Neural cell (in vitro differentiated cells): ENCODE measurements around the gene MDM2. TPM values are rescaled to one million over a fixed set of nuclear protein-coding genes. Genes with fewer than 3 reads are reported as not detected.

Experiments used
- H2AFZ ChIP-seq: fragments of 200-600, 300-800 bp; sonication (generic), shearing (Covaris generic); 2 replicates; pipeline ENCODE4 v1.6.0; 2014; ENCODE audit warnings: low read depth, mild to moderate bottlenecking, antibody characterized with exemption, low read length, moderate library complexity
- H3F3A ChIP-seq: fragments of 200-600 bp; shearing (Covaris generic); 2 replicates; pipeline ENCODE4 v1.6.1; 2016; ENCODE audit warnings: mild to moderate bottlenecking, moderate library complexity, mixed read lengths, antibody characterized with exemption, low read length; ENCODE audit not compliant: insufficient read depth, poor library complexity, severe bottlenecking
- H3K27ac ChIP-seq: fragments of 200-600, 300-800 bp; sonication (generic), shearing (Covaris generic); 2 replicates; pipeline ENCODE4 v1.5.1; 2014; ENCODE audit warnings: mild to moderate bottlenecking, low read length, moderate library complexity
- H3K27me3 ChIP-seq: fragments of 300-800, 200-600 bp; sonication (generic), shearing (Covaris generic); 2 replicates; pipeline ENCODE4 v1.6.0; 2014; ENCODE audit warnings: mild to moderate bottlenecking, low read depth, low read length, moderate library complexity; ENCODE audit not compliant: insufficient read depth
- H3K36me3 ChIP-seq: fragments of 300-800, 200-600 bp; sonication (generic), shearing (Covaris generic); 2 replicates; pipeline ENCODE4 v1.5.1; 2014; ENCODE audit warnings: mild to moderate bottlenecking, antibody characterized with exemption, low read length, moderate library complexity; ENCODE audit not compliant: insufficient read depth
- H3K4me2 ChIP-seq: fragments of 300-800, 200-600 bp; sonication (generic), shearing (Covaris generic); 2 replicates; pipeline ENCODE4 v1.6.0; 2014; ENCODE audit warnings: mild to moderate bottlenecking, low read length
- H3K4me3 ChIP-seq: fragments of 300-800, 200-600 bp; sonication (generic), shearing (Covaris generic); 2 replicates; pipeline ENCODE4 v1.5.1; 2014; ENCODE audit warnings: mild to moderate bottlenecking, low read length, moderate library complexity
- H3K79me2 ChIP-seq: fragments of 200-600 bp; shearing (Covaris generic); replicated peaks from 2 replicates; pipeline ENCODE4 v1.6.0; 2014; ENCODE audit warnings: mild to moderate bottlenecking, low read length, moderate library complexity; ENCODE audit not compliant: insufficient read depth
- H3K9ac ChIP-seq: fragments of 300-800, 200-600 bp; sonication (generic), shearing (Covaris generic); 2 replicates; pipeline ENCODE4 v1.6.1; 2016; ENCODE audit warnings: mild to moderate bottlenecking, low read length, mixed read lengths
- H3K9me2 ChIP-seq: fragments of 200-600 bp; shearing (Covaris generic); 2 replicates; pipeline ENCODE4 v1.6.1; 2016; ENCODE audit warnings: mild to moderate bottlenecking, low read length, mixed read lengths; ENCODE audit not compliant: insufficient read depth
- H3K9me3 ChIP-seq: fragments of 200-600, 300-800 bp; sonication (generic), shearing (Covaris generic); 2 replicates; pipeline ENCODE4 v1.6.1; 2016; ENCODE audit warnings: mild to moderate bottlenecking, mixed run types, low read length, moderate library complexity, mixed read lengths
- H4K20me1 ChIP-seq: fragments of 200-600 bp; shearing (Covaris generic); 2 replicates; pipeline ENCODE4 v1.6.1; 2016; ENCODE audit warnings: mild to moderate bottlenecking, mixed run types; ENCODE audit not compliant: insufficient read depth
- EP300 ChIP-seq: fragments of 450-650 bp; conservative IDR thresholded peaks from 2 replicates; pipeline ENCODE4 v1.6.1; 2014; ENCODE audit warnings: antibody characterized with exemption, mild to moderate bottlenecking, moderate library complexity; ENCODE audit not compliant: poor library complexity, severe bottlenecking
- EZH2 ChIP-seq: fragments of 200-600, 300-800 bp; shearing (Covaris generic), sonication (generic); IDR thresholded peaks from 2 replicates; pipeline ENCODE4 v1.6.1; 2014; ENCODE audit warnings: antibody characterized with exemption, low read length, borderline replicate concordance, mild to moderate bottlenecking; ENCODE audit not compliant: insufficient read depth, poor library complexity, severe bottlenecking
- MXI1 ChIP-seq: fragments of 450-650 bp; conservative IDR thresholded peaks from 2 replicates; pipeline ENCODE4 v1.6.1; 2014; ENCODE audit warnings: antibody characterized with exemption, mild to moderate bottlenecking; ENCODE audit not compliant: poor library complexity, severe bottlenecking
- POLR2AphosphoS5 ChIP-seq: IDR thresholded peaks from 2 replicates; pipeline ENCODE4 v1.6.1; 2012
- RAD21 ChIP-seq: fragments of 450-650 bp; conservative IDR thresholded peaks from 2 replicates; pipeline ENCODE4 v1.6.1; 2014; ENCODE audit warnings: antibody characterized with exemption, mild to moderate bottlenecking, moderate library complexity
- SMC3 ChIP-seq: fragments of 450-650 bp; conservative IDR thresholded peaks from 2 replicates; pipeline ENCODE4 v1.6.1; 2014; ENCODE audit warnings: antibody characterized with exemption, mild to moderate bottlenecking, moderate library complexity; ENCODE audit not compliant: poor library complexity
- TAF1 ChIP-seq: IDR thresholded peaks from 2 replicates; pipeline ENCODE4 v1.6.1; 2012; ENCODE audit warnings: low read depth
- polyA plus RNA-seq: library from polyadenylated mRNA; depleted of rRNA; stranded (reverse); fragments of >200 nt; gene quantifications from 2 replicates; pipeline ENCODE4 v1.2.3, GENCODE V29; 2014
- TF ChIP-seq, protein P1 (sequence below): IDR thresholded peaks from 2 replicates; pipeline ENCODE4 v1.6.1; 2012; ENCODE audit warnings: borderline replicate concordance
- TF ChIP-seq, protein P2 (sequence below): fragments of 450-650 bp; IDR thresholded peaks from 2 replicates; pipeline ENCODE4 v1.5.1; 2014; ENCODE audit warnings: antibody characterized with exemption, mild to moderate bottlenecking, moderate library complexity; ENCODE audit not compliant: poor library complexity, severe bottlenecking

Gene MDM2
- polyA plus RNA-seq, 1 donor from 2014 or later = 37.5 TPM

DNA sequence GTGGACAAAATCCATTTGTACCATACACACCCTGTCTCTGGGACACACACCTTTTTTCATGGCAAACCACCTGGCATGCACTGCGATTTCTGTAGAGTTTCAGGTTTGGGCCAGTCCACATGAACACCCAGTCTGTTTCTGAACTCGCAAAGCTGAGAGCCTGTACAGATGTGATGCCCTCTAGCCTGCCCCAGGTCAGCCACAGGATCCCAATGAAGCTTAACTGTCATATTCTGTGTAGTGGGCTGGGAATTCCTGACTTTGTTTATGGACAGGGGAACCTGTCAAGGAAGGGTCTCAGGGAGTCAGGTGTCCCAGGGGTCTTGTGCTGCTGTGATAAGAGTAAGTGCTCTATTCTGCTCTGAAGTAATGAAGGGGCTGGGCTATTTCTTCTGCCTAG is 85.2 kb downstream of the MDM2 start:
- Histone ChIP-seq H3K9me2 (no peaks in the 10 kb centered on the region), H3K9me3 (no peaks in the 10 kb centered on the region), H3K79me2 (no peaks in the 10 kb centered on the region), H3F3A (no peaks in the 10 kb centered on the region), H4K20me1 (no peaks in the 10 kb centered on the region), H3K4me3 (no peak overlapping the region), H2AFZ (no peak overlapping the region), H3K27me3 (no peaks in the 10 kb centered on the region), H3K4me2 (no peak overlapping the region), H3K36me3 (no peaks in the 10 kb centered on the region), H3K27ac (no peak overlapping the region), H3K9ac (no peak overlapping the region)
- TF ChIP-seq MXI1 (no peak), EZH2 (no peak), RAD21 (no peak), EP300 (no peak), POLR2AphosphoS5 (no peak), SMC3 (no peak), TAF1 (no peak)
- TF ChIP-seq, protein P1, sequence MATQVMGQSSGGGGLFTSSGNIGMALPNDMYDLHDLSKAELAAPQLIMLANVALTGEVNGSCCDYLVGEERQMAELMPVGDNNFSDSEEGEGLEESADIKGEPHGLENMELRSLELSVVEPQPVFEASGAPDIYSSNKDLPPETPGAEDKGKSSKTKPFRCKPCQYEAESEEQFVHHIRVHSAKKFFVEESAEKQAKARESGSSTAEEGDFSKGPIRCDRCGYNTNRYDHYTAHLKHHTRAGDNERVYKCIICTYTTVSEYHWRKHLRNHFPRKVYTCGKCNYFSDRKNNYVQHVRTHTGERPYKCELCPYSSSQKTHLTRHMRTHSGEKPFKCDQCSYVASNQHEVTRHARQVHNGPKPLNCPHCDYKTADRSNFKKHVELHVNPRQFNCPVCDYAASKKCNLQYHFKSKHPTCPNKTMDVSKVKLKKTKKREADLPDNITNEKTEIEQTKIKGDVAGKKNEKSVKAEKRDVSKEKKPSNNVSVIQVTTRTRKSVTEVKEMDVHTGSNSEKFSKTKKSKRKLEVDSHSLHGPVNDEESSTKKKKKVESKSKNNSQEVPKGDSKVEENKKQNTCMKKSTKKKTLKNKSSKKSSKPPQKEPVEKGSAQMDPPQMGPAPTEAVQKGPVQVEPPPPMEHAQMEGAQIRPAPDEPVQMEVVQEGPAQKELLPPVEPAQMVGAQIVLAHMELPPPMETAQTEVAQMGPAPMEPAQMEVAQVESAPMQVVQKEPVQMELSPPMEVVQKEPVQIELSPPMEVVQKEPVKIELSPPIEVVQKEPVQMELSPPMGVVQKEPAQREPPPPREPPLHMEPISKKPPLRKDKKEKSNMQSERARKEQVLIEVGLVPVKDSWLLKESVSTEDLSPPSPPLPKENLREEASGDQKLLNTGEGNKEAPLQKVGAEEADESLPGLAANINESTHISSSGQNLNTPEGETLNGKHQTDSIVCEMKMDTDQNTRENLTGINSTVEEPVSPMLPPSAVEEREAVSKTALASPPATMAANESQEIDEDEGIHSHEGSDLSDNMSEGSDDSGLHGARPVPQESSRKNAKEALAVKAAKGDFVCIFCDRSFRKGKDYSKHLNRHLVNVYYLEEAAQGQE = no peak
- TF ChIP-seq, protein P2, sequence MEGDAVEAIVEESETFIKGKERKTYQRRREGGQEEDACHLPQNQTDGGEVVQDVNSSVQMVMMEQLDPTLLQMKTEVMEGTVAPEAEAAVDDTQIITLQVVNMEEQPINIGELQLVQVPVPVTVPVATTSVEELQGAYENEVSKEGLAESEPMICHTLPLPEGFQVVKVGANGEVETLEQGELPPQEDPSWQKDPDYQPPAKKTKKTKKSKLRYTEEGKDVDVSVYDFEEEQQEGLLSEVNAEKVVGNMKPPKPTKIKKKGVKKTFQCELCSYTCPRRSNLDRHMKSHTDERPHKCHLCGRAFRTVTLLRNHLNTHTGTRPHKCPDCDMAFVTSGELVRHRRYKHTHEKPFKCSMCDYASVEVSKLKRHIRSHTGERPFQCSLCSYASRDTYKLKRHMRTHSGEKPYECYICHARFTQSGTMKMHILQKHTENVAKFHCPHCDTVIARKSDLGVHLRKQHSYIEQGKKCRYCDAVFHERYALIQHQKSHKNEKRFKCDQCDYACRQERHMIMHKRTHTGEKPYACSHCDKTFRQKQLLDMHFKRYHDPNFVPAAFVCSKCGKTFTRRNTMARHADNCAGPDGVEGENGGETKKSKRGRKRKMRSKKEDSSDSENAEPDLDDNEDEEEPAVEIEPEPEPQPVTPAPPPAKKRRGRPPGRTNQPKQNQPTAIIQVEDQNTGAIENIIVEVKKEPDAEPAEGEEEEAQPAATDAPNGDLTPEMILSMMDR = no peak

DNA sequence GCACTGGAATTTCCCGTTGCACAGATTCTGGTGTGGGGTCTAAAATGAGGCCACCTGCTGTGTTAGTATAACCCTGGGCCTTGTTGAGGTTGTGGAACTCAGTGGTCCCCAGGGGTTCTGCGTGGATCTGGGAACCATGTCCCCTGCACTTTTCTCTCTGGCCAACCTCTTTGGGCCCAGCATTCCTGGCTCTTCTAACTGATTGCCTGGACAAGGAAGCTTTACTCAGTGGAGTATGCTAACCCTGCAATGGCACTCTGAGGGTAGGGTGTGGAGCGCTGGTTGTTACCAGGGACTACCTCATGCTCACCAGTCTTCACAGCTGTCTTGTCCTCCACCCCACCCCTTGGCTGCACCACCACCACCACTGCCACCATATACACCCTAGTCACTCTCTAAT is 85.8 kb downstream of the MDM2 start:
- no peaks in the 10 kb centered on the region for H3K9me3 ChIP-seq
- H3K27ac ChIP-seq = no peak overlapping the region
- H3K9me2 ChIP-seq = no peaks in the 10 kb centered on the region
- H3K79me2 ChIP-seq = no peaks in the 10 kb centered on the region
- TF ChIP-seq, protein P1 = no peak
- no peak for TF ChIP-seq POLR2AphosphoS5
- TF ChIP-seq RAD21 = no peak
- TF ChIP-seq EZH2 = no peak
- TF ChIP-seq SMC3 = no peak
- TF ChIP-seq TAF1 = no peak
- TF ChIP-seq, protein P2 = no peak
- TF ChIP-seq MXI1 = no peak
- no peaks in the 10 kb centered on the region for H3F3A ChIP-seq
- no peak overlapping the region for H2AFZ ChIP-seq
- no peak overlapping the region for H3K4me3 ChIP-seq
- H3K4me2 ChIP-seq = no peak overlapping the region
- H3K9ac ChIP-seq = no peak overlapping the region
- no peaks in the 10 kb centered on the region for H4K20me1 ChIP-seq
- no peaks in the 10 kb centered on the region for H3K27me3 ChIP-seq
- H3K36me3 ChIP-seq = no peaks in the 10 kb centered on the region
